ENCODE measurements around the gene TCEANC2. TPM values are rescaled to one million over a fixed set of nuclear protein-coding genes. Genes with fewer than 3 reads are reported as not detected.
A peak's percentile ranks its signal among the peaks of the same experiment; 100 is the strongest.

Gene TCEANC2
- polyA plus RNA-seq, 1 donor: 6.3 TPM

DNA sequence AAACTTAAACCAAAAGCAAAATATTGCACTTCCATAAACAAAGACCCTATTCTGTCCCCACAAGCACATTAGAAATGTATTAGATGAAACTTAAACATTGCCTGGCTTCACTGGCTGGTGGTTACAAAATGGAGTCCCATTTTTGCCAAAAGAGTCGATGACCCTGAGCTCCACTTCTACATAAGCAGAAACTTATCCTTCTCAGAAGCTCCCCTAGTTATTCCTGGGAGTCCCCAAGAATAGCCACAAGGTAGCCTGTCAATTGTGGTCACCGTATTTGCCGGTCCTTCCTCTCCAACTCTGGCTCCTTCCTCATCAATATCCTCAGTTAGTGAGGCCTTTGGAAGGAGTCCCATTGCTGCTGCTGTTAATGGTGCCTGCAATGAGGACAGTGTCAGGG, 62.1 kb downstream of the TCEANC2 start:
- DNase-seq: no peak

DNA sequence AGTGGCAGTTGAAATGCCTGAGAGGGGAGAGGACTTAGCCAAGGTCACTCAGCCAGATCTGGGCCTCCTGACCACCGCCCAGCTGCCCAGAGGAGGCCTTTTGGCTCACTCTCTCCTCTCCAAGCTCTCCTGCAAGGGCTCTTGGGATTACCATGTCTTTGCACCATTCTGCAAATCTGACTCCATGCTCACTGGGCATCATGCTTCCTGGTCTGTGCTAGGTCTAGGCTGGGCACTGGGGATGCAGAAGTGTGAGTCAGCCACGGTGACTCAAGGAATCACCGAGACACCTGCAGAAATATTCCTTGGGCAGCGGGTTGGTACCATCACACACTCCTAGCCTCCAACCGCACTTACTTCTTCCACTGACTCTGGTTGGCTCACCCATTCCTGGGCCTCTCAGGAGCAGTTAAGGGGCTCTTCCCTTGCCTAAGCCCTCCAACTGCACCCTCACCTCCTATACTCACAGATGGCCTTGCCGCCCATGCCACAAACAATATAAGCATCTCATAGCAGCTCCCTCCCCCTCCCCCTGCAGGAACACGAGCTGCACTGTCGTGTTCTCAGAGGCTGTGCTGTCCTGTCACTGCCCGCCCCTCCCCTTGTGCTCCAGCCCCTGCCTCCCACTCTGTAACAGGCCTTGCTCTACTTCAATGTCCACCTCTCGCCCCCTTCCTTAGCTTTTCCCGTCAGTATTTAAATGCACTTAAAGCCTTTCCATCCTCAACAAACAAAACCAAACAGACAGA, 64.6 kb downstream of the TCEANC2 start:
- no peak for DNase-seq

DNA sequence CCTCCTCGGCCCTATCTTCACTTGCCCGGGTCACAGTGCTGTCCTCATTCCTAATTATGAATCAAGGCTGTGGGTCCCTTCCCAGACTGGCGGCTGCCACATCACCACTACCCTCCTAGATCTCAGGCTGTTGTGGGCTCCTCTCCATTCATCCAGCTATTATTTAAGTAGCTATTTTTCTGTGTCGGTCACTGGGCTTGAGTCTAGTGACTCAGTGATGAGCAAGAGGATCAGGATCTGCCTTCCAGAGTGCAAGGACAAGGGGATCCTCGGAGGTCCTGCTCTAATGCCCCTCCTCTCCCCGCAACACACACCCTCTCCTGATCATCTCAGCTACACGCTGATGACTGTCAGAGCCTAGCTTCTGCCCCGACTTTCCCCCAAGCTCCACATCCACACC, 65.3 kb downstream of the TCEANC2 start:
- no peak for DNase-seq

DNA sequence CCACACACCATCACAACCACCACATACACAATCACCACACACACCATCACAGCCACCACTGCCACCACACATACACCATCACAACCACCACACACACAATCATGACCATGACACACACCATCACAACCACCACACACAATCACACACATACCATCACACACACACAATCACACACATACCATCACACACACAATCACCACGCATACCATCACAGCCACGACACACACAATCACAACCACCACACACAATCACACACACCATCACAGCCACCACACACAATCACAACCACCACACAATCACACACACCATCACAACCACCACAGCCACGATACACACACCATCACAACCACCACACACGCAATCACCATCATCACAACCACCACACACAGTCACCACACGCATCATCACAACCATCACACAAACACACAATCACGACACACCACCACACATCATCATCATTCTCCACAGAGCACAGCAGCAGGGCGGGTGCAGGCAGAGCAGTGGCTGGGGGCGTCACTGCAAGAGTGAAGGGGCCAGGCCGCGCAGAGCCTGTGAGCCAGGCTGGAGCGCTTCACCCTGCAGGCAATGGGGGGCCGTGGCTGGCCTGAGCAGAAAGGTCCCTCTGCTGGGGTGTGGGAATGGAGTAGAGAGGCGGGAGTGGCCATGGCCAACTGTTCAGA, 66.8 kb downstream of the TCEANC2 start:
- no peak for DNase-seq

DNA sequence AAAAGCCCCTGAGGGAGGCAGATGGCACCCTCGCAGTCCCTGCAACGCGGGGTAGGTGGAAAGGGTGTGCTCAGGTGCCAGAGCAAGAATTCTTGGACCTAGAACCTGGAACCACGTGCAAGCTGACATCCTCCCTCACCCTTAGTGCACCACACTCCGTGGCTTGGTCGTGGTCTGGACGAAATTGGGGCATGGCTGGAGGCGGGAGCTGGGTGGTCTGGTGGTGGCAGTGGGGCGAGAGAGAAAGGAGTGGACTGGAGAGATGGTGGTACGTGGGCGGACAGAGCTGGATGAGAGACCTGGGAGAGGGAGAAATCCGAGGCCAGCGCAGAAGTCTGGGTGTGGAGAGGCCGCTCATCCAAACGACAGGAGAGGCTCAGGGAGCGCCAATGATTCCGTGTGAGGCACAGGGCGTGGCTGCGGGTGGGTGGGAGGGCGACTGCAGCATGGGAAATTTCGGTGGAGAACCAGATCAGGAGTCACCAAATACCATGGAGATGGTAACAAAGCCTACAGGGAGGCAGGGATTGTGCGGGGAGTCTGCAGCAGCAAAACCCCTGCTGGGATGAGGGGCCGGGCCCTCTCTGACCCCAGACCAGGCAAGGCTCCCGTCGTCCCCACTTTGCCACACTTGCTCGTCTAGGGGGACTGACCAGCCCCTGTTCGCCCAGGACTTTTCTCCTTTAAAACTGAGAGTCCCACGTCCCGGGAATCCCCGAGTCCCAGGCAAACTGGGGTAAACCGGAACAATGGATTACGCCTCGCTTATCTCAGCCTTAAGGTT, 67.5 kb downstream of the TCEANC2 start:
- no peak for DNase-seq

DNA sequence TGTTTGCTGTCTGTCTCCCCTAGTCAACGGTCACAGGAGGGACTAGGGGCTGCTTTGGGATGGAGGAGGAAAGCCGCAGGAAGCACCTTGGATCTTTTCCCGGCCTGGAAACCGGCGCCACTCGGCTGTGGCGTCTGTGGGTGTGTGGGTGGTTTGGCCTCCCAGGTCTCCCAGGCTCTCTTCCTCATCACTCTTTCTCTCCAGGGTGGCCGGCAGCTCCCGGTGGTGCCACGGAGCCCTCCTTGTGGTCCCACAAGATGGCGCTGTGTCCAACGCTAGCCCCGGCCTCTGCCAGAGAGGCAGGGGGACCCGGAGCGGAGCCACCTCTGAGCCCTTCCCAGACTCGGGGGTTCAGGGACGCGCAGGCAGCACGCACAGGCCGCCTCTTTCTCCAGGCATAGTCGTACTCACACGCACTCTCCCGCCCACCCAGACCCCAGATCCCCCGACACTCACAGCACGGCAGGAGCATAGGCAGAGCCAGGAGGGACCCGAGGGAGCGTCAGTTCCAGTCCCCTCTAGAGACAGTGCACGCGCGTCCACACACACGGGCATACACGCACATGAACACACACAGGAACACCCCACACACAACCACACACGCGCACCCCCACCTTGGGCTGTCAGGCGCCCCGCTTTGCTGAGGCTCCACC, 68.2 kb downstream of the TCEANC2 start:
- DNase-seq: peak; percentile 78

DNA sequence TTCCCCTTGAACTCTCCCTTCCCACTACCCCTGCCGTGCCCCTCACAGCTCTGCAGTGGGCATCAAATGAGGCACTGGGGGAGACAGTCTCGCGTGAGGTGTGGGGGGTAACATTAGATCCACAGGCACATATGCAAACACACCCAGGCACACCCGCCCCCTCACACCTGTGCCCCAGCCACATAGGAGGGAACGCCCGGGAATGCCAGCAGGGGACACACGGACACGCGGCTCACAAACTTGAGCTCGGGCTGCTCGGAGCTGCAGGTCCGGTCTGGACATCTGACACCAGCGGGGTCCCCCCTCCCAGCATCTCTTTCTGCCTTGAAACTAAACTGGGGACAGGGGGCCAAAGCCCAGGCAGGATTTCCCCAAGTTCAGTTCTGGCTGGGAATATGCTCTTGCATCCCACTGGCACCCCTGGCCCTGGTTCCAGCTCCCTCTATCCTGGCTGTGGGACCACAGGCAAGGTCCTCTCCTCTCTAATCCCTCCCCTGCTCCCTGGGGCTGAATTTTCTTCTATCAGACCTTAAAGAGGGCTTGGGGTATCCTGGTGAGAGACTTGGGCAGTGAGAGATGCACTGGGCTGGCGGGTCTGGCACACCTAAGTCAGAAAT, 68.8 kb downstream of the TCEANC2 start:
- no peak for DNase-seq

DNA sequence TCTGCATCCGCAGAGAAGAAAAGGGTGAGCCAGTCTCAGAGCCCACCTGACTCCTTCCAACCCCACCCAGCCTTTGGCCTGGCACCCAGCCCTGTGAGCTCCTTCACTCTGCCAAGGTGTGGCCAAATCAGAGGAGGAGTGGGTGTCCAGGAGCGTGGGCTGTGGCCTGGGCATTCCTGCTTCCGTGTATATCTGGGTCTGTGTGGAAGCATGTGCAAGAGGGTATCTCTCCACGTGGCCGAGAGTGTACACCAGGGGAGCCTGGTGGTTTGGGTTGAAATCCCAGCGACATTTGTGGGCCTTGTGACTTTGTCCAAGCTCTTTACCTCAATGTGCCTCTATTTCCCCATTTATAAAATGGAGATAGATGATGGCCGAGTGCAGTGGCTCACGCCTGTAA, 69.6 kb downstream of the TCEANC2 start:
- no peak for DNase-seq

DNA sequence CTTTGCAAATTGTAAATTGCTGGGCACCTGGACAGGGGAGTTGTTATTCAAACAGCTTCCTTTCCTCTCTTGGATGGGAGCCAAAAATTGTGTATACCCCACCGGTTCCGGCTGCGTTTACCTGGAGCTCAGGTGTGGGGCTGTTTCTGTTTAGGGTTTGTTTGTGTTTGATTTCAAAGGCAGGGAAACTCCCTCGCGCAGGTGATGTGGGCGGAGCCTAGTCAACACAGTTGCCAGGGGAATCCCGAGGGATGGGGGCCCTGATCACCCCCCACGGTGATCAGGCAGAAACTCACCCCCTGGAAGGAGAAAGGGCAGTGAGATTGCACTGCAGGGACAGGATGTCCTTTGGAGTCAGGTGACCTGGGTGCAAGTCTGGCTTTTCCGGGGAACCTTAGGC, 71.1 kb downstream of the TCEANC2 start:
- no peak for DNase-seq

DNA sequence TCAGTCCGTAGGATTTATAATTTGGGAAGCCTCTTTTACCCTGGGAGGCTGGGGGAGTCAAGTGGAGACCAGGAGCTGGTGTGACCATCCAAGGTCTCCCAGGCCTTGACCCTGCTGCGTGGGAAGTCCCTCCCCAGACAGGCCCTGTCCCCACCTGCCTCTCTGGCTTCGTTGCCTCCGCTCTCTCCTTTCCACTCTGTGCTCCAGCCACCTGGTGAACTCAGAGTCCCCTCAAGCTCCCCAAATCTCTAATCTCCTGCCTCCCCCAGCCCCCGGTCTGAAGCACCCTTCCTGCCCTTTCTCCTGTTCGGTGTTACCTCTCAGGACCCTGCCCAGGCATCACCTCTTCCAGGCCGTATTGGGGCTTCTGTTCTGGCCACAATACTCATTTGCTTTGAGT, 71.5 kb downstream of the TCEANC2 start:
- DNase-seq: no peak

DNA sequence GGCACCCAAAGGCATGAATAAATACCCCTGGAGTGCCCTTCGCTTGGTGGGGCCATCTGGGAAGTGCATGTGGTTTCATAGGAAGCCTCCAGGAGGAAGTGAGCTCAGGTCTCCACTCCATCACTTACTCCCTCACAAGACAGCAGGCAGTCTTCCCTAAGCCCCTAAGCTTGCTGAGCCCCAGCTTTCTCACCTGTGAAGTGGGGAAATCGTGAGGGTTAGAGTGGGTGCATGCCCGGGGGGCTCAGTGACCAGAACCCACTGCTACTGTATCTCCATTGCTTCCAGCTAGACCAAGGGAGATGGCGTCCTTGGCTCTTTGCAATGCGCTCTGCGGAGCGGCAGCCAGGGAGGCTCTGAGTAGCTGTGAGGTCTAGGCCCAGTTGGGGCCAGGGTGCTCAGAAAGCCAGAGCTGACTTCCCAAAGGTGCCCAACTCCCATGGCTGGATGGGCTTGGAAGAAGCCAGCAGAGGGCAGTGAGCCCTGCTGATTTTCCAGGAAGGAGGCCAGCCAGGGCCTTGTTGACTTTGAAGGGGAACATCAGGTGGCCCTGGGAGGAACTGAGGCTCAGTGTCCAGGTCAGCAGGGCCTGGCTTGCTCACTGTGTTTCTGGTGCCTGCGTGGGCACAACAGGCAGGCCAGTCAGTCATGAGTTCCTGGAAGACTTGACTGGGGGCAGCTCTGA, 72.1 kb downstream of the TCEANC2 start:
- DNase-seq: peak; percentile 6

DNA sequence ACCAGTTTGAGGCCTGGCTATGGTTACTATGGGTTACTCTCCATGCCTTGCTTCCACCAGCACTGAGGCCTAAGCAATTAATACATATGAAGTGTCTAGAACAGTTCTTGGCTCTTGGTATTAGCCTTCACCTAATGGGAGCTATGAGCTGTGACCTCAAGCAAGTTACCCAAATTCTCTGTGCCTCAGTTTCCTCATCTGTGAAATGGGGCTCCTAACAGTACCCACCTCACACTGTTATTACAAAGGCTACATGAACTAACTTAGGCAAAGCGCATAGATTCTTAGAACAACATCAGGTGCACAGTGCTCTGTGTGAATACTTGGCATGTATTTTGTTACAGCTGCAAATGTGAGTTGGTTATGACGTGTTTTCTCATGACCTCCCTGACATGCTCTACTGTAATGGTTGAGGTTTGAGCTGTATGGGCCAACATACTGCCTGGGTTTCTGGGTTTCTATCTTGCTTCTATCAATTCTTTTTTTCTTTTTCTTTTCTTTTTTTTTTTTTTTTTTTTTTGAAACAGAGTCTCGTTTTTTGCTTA, 72.9 kb downstream of the TCEANC2 start:
- peak; percentile 19 for DNase-seq

DNA sequence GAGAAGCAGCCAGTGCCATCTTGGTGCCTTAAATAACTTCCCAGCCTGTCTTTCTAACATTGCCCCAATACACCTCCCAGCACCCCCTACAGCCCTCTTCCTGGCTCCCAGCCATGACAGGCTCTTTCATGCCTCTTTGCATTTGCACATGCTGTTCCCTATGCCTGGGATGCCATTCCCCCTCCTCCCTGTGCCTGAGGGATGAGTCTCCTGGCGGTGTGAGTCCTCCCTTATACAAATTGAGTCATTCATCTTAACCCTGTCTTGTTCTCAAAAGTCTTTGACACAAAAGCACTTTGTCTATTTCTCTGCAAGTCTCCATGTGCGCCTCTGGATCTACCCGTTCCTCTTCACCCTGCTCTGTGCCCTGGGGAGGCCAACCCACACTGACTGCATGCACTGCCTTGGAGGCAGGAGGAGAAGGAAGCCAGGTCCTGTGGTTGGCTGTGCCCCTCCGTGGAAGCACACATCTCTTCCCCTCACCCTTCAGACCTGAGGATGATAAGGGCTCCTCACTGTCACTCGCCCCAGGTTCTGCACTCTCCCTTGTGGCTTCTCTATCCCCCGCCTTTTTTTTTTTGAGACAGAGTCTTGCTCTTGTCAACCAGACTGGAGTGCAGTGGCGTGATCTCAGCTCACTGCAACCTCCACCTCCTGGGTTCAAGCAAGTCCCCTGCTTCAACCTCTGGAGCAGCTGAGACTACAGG, 74.3 kb downstream of the TCEANC2 start:
- no peak for DNase-seq

DNA sequence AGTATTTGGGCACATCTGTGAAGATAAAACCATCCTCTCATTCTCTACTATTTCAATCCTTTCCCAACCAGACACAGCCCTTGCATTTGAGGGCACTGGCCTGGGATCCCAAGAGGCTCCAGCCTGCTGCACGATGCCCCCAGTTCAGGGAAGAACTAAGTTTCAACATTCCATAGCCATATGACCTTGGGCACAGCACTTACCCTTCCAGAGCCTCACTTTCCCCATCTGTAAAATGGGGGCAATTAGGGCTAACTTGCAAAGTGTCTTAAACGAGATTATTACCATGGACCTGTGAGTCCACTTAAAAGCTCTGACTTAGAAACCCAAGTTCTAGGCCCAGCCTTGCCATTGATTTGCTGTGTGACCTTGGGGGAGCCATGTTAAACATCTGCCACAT, 76.5 kb downstream of the TCEANC2 start:
- no peak for DNase-seq

DNA sequence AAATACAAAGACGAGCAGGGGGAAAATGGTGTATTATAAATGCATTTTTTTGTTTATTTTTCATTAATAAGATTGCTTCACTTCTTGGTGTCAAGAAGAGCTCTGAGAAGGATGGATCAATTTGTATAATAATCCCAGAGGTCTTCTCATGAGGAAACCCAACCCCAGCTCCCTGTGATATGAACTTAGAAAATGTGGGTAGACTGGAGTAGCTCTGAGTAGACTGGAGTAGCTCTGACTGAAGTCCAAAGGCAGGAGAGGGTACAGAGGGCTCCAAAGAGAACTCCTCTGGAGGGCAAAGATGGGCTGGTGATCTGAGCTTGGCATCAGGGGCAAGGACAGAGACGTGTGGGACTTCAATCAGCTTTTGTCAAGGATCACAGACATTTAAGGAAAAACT, 78.0 kb downstream of the TCEANC2 start:
- DNase-seq: no peak

DNA sequence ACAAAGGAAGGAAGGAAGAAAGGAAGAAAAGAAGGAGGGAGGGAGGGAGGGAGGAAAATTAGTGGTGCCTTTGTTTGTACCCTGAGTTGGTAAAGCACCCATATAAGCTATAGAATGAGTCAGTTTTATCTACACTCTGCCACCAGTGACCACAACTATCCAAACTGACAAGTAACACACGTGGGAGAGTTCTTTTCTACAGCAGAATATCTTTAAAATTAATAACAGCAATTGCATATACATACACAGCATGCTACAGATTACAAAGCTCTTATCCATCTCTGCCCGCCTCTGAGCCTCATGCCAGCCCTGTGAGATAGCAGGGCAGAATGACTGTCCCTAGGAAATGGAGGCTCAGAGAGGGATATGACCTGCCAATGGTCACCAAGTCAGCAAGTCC, 79.1 kb downstream of the TCEANC2 start:
- no peak for DNase-seq

DNA sequence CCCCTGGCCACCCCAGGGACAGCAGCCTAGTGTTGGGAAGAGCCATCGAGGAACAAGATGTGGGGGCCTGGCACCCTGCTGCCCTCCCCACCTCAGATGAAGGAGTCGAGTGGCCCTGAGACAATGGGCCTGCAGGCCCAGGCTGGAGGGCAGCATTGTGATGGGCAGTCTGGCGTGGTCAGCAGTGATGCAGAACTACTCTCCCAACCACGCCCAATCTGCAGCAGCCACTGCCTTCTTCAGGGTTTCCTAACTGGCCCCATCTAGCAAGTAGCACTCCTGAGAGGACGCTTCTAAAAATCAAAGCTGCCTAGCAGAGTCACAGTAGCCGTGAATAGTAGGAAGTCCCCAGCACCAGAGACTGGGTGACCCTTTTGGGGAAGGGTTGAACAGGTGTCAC, 80.9 kb downstream of the TCEANC2 start:
- no peak for DNase-seq

DNA sequence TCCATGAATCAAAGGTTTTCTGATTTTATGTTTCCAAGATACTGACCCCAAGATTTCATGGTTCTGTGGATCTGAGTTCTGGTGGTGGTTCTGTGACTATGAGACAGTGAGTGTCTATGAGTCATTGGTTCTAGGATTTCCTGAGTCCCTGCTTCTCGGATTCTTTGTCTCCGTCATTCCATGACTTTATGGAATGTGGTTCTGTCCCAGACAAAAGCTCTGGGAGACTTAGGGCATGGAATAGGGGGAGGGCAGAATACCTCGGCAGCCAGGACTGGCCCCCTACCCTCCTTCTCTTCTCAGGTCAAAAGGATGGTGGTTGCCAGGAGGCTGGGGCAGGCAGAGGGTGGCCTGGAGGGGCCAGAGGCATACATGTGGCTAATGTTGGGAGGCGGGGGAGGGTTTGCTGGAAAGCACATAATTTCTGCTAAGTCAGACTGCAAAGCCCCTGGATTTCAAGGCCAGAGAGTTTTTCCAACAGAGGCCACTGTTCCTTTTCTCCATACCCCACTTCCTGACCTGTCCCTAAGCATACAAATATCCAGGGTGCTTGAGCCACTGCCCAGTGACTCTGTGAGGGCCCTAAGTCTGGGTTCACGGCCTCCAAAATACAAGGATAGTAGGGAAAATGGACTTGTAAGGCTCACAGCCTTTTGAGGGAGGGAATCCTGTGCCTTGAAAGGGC, 82.2 kb downstream of the TCEANC2 start:
- DNase-seq: no peak

DNA sequence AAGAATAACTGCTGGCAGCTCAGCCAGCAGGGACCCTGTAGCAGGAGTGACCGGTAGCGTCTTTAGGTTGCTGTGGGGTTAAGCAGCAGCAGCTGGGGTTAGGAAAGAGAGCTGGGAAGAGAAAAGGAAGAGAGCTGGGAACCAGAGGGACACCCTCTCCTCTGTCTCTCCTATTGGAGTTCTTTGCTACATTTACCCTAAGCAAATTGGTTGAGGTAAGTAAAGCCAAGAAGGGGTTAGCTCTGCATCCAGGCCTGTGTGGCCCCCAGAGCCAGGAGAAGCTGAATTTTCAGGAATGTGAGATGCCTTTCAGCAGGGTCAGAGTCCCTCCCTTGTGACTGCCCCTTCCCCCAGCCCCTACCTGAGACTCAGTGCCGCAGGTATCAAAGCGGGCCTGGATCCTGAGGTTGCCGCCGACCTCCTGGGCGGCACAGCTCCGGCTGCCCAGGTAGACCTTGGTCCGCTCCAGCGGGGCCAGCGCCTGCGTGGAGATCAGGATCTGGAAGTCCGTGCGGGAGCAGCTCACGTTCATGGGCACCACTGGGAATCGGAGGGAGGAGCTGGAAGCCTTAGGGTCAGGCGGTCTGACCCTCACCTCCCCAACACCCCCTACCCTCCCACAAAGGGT, 83.0 kb downstream of the TCEANC2 start:
- DNase-seq: no peak

DNA sequence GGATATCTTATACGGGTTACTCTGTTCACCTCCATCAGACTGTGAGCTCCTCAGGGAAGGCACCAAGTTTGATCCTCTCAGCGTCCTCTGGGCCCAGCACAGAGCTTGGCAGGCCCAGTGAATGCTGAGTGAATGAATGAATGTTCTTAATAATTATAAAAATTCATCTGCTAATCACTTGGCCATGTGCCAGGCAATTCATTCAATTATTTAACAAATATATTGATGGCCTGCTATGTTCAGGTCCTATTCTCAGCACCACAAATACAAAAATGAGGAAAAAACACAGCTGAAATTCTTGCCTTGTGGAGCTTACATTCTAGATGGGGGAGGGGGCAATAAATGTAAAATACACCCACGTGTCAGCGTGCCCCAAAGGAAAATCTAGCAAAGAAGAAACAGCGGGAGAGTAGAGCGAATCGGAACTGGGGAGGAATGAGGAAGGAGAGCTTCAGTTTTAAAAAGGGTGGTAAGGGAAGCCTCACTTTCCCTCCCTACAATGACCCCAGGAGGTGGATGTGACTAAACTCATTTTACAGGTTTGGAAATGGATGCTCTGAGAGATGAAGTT, 83.6 kb downstream of the TCEANC2 start:
- DNase-seq: no peak
